Large intestine (tissue), 3 donors: Measurements from ENCODE around the gene SNRNP70. TPM values are rescaled to one million over a fixed set of nuclear protein-coding genes. Genes with fewer than 3 reads are reported as not detected.

Source experiments
- DNase-seq, 2 donors: peaks; one replicate each; pipeline versions ENCODE4 v3.0.0 to v3.0.0-alpha.2; 2013
- H3K27ac ChIP-seq: one replicate; pipeline ENCODE4 v1.5.1; 2013; ENCODE audit warnings: low read length
- H3K27me3 ChIP-seq: 2 replicates; pipeline ENCODE4 v1.6.1; 2013; ENCODE audit warnings: low read length; ENCODE audit not compliant: control insufficient read depth, insufficient read depth
- H3K36me3 ChIP-seq: 2 replicates; pipeline ENCODE4 v1.6.1; 2013; ENCODE audit warnings: low read length; ENCODE audit not compliant: control insufficient read depth, insufficient read depth
- H3K4me1 ChIP-seq: one replicate; pipeline ENCODE4 v1.6.1; 2013; ENCODE audit warnings: low read length; ENCODE audit not compliant: control insufficient read depth, insufficient read depth
- H3K4me3 ChIP-seq: one replicate; pipeline ENCODE4 v1.5.1; 2013; ENCODE audit warnings: low read length
- H3K9me3 ChIP-seq: one replicate; pipeline ENCODE4 v1.6.1; 2013; ENCODE audit warnings: mild to moderate bottlenecking, low read depth, low read length, moderate library complexity; ENCODE audit not compliant: control insufficient read depth
- WGBS: methylation state at CpG from one replicate; pipeline ENCODE4 v1.1.5; 2013; ENCODE audit warnings: low lambda C conversion rate; ENCODE audit not compliant: insufficient coverage; 5-methylcytosine and 5-hydroxymethylcytosine counted together
- polyA plus RNA-seq: library from polyadenylated mRNA; unstranded; fragments of 120-200 nt; gene quantifications from one replicate; pipeline ENCODE4 v1.2.1, GENCODE V29; 2013

The SNRNP70 gene
- polyA plus RNA-seq, 1 donor: 295 TPM

- H3K9me3 ChIP-seq: peaks cover 13% of the 10 kb centered on the region
- H3K4me3 ChIP-seq: no peak overlapping the region
- peaks cover 27% of the 10 kb centered on the region for H3K4me1 ChIP-seq
- peaks cover 70% of the 10 kb centered on the region for H3K27me3 ChIP-seq
- WGBS: 100% methylated on average over 2 of the region's 10 CpGs
- DNase-seq: no peak
- H3K27ac ChIP-seq: no peak overlapping the region
- no peaks in the 10 kb centered on the region for H3K36me3 ChIP-seq
Observed at GRCh38 chr19:49153167-49153809, 68.0 kb downstream of the SNRNP70 start.

DNA sequence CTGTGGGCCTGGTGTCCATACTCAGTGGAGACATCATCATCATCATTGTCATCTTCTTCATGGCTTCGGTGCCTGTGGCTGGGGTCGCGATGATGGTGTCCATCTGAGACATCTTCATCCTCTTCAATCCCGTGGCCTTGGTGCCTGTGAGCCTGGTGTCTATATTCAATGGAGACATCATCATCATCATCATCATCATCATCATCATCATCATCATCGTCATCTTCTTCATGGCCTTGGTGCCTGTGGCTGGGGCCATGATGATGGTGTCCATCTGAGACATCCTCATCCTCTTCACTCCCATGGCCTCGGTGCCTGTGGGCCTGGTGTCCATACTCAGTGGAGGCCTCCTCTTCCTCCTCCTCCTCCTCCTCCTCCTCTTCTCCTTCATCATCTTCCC, 69.0 kb downstream of the SNRNP70 start:
- no peaks in the 10 kb centered on the region for H3K36me3 ChIP-seq
- no peak overlapping the region for H3K4me3 ChIP-seq
- peaks cover 24% of the 10 kb centered on the region for H3K4me1 ChIP-seq
- no peak for DNase-seq
- peaks cover 69% of the 10 kb centered on the region for H3K27me3 ChIP-seq
- no CpG with 5 or more reads among the region's 6 CpGs for WGBS
- H3K27ac ChIP-seq: no peak overlapping the region
- peaks cover 10% of the 10 kb centered on the region for H3K9me3 ChIP-seq

DNA sequence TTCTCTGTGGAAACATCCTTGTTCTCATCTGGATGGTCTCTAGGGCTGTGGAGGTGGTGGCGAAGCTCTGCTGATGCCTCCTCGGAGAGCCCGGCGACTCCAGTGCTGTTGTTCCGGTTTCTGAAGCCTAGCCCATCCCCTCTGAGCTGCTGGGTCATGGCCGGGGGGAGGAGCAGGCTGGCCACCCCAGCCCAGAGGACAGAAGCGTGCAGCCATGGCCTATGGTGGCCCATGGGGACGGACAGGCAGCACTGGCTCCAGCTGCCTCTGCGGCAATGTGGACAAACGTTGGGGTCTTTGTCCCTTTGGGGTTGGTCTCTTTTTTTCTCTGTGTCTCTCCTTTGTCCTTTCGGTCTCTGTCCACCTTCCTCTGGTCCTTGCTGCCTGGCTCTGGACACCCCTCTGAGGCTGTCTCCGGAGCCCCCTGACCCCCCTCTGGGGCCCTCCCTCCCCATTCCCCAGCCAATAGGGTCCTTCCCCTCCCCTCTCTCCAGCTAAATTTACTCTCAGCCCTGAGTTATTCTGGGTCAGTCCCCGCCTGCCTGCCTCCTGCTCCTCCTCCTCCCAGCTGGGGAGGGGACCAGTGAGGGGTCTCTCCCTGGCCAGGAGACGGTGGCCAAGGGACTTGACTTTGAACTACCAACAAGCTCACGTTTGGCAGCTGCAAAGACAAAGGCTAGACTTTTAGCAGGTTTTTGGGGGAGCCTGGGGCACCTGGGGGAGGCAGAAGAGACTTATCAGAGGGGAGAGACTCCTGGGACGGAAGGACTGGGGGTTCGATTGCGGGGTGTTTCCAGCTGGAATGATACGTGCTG, 70.0 kb downstream of the SNRNP70 start, which contains the start of gene HRC:
Gene HRC (minus strand): TSS at position 392 of the 815 bp plus-strand sequence. CDS start 159 bp downstream, at position 233.
- Histone ChIP-seq H3K27ac (no peak within 1 kb of the TSS), H3K36me3 (no peaks in the 10 kb centered on the region), H3K4me1 (peaks cover 19% of the 10 kb centered on the region), H3K4me3 (no peak within 1 kb of the TSS), H3K9me3 (peaks cover 10% of the 10 kb centered on the region), H3K27me3 (peaks cover 61% of the 10 kb centered on the region)
- WGBS: no CpG with 5 or more reads among the region's 19 CpGs
- DNase-seq: peak in 1 of 2 donors; percentile 11

GRCh38 chr19:49155820-49156346, 70.6 kb downstream of the SNRNP70 start:
- peaks cover 54% of the 10 kb centered on the region for H3K27me3 ChIP-seq
- no peak overlapping the region for H3K27ac ChIP-seq
- H3K9me3 ChIP-seq: peaks cover 10% of the 10 kb centered on the region
- peak in 1 of 2 donors; percentile 26 for DNase-seq
- H3K36me3 ChIP-seq: no peaks in the 10 kb centered on the region
- H3K4me3 ChIP-seq: no peak overlapping the region
- H3K4me1 ChIP-seq: peaks cover 25% of the 10 kb centered on the region
- no CpG with 5 or more reads among the region's 4 CpGs for WGBS

DNA sequence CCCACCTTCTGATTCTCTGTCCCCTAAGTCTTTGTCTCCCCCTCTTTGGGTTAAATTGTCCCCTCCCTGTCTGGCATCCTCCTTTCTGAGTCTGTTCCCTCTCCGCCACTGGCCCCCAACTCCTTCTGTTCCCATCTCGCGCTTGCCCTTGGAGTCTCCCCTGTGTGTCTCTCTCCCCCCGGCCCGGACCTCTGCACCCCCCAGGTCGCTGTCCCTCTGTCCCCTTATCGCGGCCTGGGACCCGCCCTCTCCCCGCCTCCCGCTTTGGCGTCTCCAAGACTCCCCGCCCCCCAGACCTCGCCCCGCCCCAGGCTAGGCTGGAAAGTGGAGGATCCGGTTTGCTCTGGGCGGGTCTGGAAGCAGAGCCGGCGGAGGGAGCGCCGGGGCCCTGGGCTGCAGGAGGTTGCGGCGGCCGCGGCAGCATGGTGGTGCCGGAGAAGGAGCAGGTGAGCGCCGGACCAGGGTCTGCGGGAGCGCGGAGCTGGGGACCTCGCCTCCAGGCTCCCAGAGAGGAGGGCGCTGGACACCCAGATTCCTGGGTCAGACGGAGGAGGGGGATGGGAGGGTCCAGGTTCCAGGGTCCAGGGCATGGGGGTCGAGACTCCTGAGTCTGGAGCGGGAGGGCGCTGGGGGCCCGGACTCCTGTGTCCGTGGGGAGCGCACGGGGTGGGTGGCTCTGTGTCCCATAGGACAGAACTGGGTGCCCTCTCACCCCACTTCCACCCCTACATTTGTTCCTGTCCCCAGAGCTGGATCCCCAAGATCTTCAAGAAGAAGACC, 72.4 kb downstream of the SNRNP70 start, which contains the start of gene TRPM4:
Gene TRPM4 (plus strand): TSS at position 348 of the 780 bp plus-strand sequence. CDS start 75 bp downstream, at position 423.
- peak; percentile 80 to 90 for DNase-seq
- peaks cover 4% of the 10 kb centered on the region for H3K9me3 ChIP-seq
- H3K27me3 ChIP-seq: peaks cover 47% of the 10 kb centered on the region
- no CpG with 5 or more reads among the region's 41 CpGs for WGBS
- no peak within 1 kb of the TSS for H3K27ac ChIP-seq
- H3K36me3 ChIP-seq: no peaks in the 10 kb centered on the region
- peaks cover 25% of the 10 kb centered on the region for H3K4me1 ChIP-seq
- H3K4me3 ChIP-seq: peak within 1 kb of the TSS; percentile 60

Other genes with a start within 250 kb of the SNRNP70 start
- gene HSD17B14, start 249.0 kb upstream of the SNRNP70 start, polyA plus RNA-seq: 78.1 TPM
- 14.5 TPM for gene PLEKHA4, start 216.8 kb upstream of the SNRNP70 start, polyA plus RNA-seq
- gene PPP1R15A, start 213.0 kb upstream of the SNRNP70 start, polyA plus RNA-seq: 80.5 TPM
- 0.28 TPM for gene TULP2, start 186.7 kb upstream of the SNRNP70 start, polyA plus RNA-seq
- 237 TPM for gene NUCB1, start 185.1 kb upstream of the SNRNP70 start, polyA plus RNA-seq
- gene DHDH, start 151.8 kb upstream of the SNRNP70 start, polyA plus RNA-seq: 5.2 TPM
- gene BAX, start 130.6 kb upstream of the SNRNP70 start, polyA plus RNA-seq: 129 TPM
- 6,937 TPM for gene FTL, start 120.1 kb upstream of the SNRNP70 start, polyA plus RNA-seq
- 39.1 TPM for gene GYS1, start 92.1 kb upstream of the SNRNP70 start, polyA plus RNA-seq
- 65.0 TPM for gene RUVBL2, start 91.6 kb upstream of the SNRNP70 start, polyA plus RNA-seq
- gene LHB, start 68.4 kb upstream of the SNRNP70 start, polyA plus RNA-seq: not detected
- gene CGB3, start 61.1 kb upstream of the SNRNP70 start, polyA plus RNA-seq: not detected
- not detected for gene CGB2, start 53.6 kb upstream of the SNRNP70 start, polyA plus RNA-seq
- not detected for gene CGB1, start 48.6 kb upstream of the SNRNP70 start, polyA plus RNA-seq
- not detected for gene CGB5, start 41.6 kb upstream of the SNRNP70 start, polyA plus RNA-seq
- gene CGB8, start 36.3 kb upstream of the SNRNP70 start, polyA plus RNA-seq: not detected
- gene CGB7, start 27.7 kb upstream of the SNRNP70 start, polyA plus RNA-seq: 0.06 TPM
- gene NTF4, start 20.6 kb upstream of the SNRNP70 start, polyA plus RNA-seq: 0.16 TPM
- 0.01 TPM for gene KCNA7, start 12.8 kb upstream of the SNRNP70 start, polyA plus RNA-seq
- 7.8 TPM for gene LIN7B, start 28.9 kb downstream of the SNRNP70 start, polyA plus RNA-seq
- gene C19orf73, start 33.7 kb downstream of the SNRNP70 start, polyA plus RNA-seq: 1.4 TPM
- gene PPFIA3, start 34.1 kb downstream of the SNRNP70 start, polyA plus RNA-seq: 5.9 TPM
- gene HRC, start 69.9 kb downstream of the SNRNP70 start, polyA plus RNA-seq: 1.8 TPM
- 17.5 TPM for gene TRPM4, start 72.3 kb downstream of the SNRNP70 start, polyA plus RNA-seq
- 0.61 TPM for gene SLC6A16, start 239.7 kb downstream of the SNRNP70 start, polyA plus RNA-seq
- gene CD37, start 250.0 kb downstream of the SNRNP70 start, polyA plus RNA-seq: 5.9 TPM